HepG2 (cell line): ENCODE measurements around the gene CDR2L. TPM values are rescaled to one million over a fixed set of nuclear protein-coding genes. Genes with fewer than 3 reads are reported as not detected.
"Not testable (repeated sequence)": the region's sequence is repeated elsewhere in the genome, so short reads cannot be mapped to it uniquely, and the experiment has no call there.

Source experiments
- ATAC-seq: fragments of 200-7000 bp; cut with Tn5 transposase; 3 replicates; pipeline ENCODE4 v1.9.1; 2020; ENCODE audit warnings: mild to moderate bottlenecking, moderate library complexity
- BruUV-seq: library from RNA; stranded (reverse); fragments of 400-500 nt; replicated peaks from 2 replicates; lab custom pipeline; 2021; lab: Mats Ljungman, UMichigan
- CTCF ChIA-PET: fragments of 300-600 bp; formaldehyde crosslinking; extraction: SDS; loops from one replicate; lab custom pipeline; 2021; ENCODE audit warnings: low total read pairs, inconsistent platforms, low intra/inter-chr PET ratio; lab: Yijun Ruan, JAX
- POLR2A ChIA-PET: fragments of 350-600 bp; sonication (Branson Sonifier 250); formaldehyde crosslinking; loops from one replicate; lab custom pipeline; 2020; ENCODE audit warnings: antibody characterized with exemption, inconsistent platforms; lab: Yijun Ruan, JAX
- DNase-seq: peaks from one replicate; pipeline ENCODE4 v3.0.0-alpha.2; 2015; ENCODE audit warnings: low spot score
- FAIRE-seq: peaks from 3 replicates; lab custom pipeline; 2011; peaks lifted over from hg19 to GRCh38; lab: Jason Lieb, UNC
- H2AFZ ChIP-seq: one replicate; pipeline ENCODE4 v1.6.1; 2011; ENCODE audit warnings: low read length, inconsistent platforms
- H3K27ac ChIP-seq: fragments of 300-600 bp; 3 replicates; pipeline ENCODE4 v1.8.0; 2011; ENCODE audit warnings: mixed run types, mild to moderate bottlenecking, mixed read lengths, low read length, inconsistent platforms; ENCODE audit not compliant: insufficient read depth; ENCODE audit errors: extremely low read length
- H3K27me3 ChIP-seq, 2 experiments: fragments of 200-600 bp in 1 of 2; 2 replicates in 1 of 2; 3 replicates in 1 of 2; pipeline versions ENCODE4 v1.6.0 to v1.8.0; 2011; ENCODE audit warnings: low read length in 2 of 2, mild to moderate bottlenecking in 2 of 2, moderate library complexity in 2 of 2, inconsistent platforms in 1 of 2; ENCODE audit not compliant: insufficient read depth in 2 of 2, control insufficient read depth in 1 of 2
- H3K36me3 ChIP-seq, 2 experiments: fragments of 200-600 bp in 1 of 2; replicated peaks in 1 of 2; 2 replicates in 1 of 2; 3 replicates in 1 of 2; pipeline versions ENCODE4 v1.5.1 to v1.8.0; 2011; ENCODE audit warnings: low read length in 2 of 2, inconsistent platforms in 1 of 2; ENCODE audit not compliant: insufficient read depth in 2 of 2, control insufficient read depth in 1 of 2
- H3K4me1 ChIP-seq: 2 replicates; pipeline ENCODE4 v1.5.1; 2012; ENCODE audit warnings: low read length, inconsistent platforms; ENCODE audit not compliant: insufficient read depth
- H3K4me2 ChIP-seq: 2 replicates; pipeline ENCODE4 v1.6.0; 2011; ENCODE audit warnings: low read depth, low read length, inconsistent platforms
- H3K4me3 ChIP-seq, 3 experiments: fragments of 200-600 bp in 1 of 3; sonication (generic), shearing (Covaris generic) in 1 of 3; replicated peaks in 1 of 3; 2 replicates each; pipeline ENCODE4 v1.5.1; 2011 to 2016; ENCODE audit warnings: low read length in 3 of 3, inconsistent platforms in 2 of 3, low read depth in 2 of 3, mild to moderate bottlenecking in 2 of 3, control low read depth in 1 of 3, mixed read lengths in 1 of 3; ENCODE audit not compliant: insufficient read depth in 1 of 3
- H3K79me2 ChIP-seq: one replicate; pipeline ENCODE4 v1.6.1; 2011; ENCODE audit warnings: low read length, inconsistent platforms; ENCODE audit not compliant: insufficient read depth
- H3K9ac ChIP-seq: 2 replicates; pipeline ENCODE4 v1.6.0; 2011; ENCODE audit warnings: mild to moderate bottlenecking, low read depth, low read length, inconsistent platforms; ENCODE audit not compliant: insufficient read depth
- H3K9me3 ChIP-seq: 2 replicates; pipeline ENCODE4 v1.5.1; 2012; ENCODE audit warnings: mild to moderate bottlenecking, low read length
- H4K20me1 ChIP-seq: 2 replicates; pipeline ENCODE4 v1.6.0; 2011; ENCODE audit warnings: inconsistent platforms, mild to moderate bottlenecking, low read length, moderate library complexity; ENCODE audit not compliant: insufficient read depth
- DNMT1 ChIP-seq: sonication (generic); formaldehyde crosslinking; IDR thresholded peaks from 2 replicates; pipeline ENCODE4 v1.5.1; 2020; ENCODE audit warnings: mild to moderate bottlenecking, missing genetic modification reagents
- ZNF496 ChIP-seq: sonication (generic); formaldehyde crosslinking; IDR thresholded peaks from 2 replicates; pipeline ENCODE4 v1.8.1; 2023; ENCODE audit warnings: mild to moderate bottlenecking, moderate library complexity, missing genetic modification reagents; ENCODE audit not compliant: insufficient replicate concordance
- WGBS: methylation state at CpG from one replicate; pipeline ENCODE4 v1.1.6; 2017; ENCODE audit warnings: low lambda C conversion rate; 5-methylcytosine and 5-hydroxymethylcytosine counted together
- in situ Hi-C: cut with HindIII; loops from 2 replicates; pipeline ENCODE4 v1.10.0; 2017; ENCODE audit warnings: low pct_unique_long_range_greater_than_20kb; ENCODE audit not compliant: extremely low pct_ligation_motif_present
- intact Hi-C: fragments of 100-400 bp; cut with micrococcal nuclease; formaldehyde crosslinking; loops from one replicate; pipeline ENCODE4 v1.10.0; 2022; ENCODE audit not compliant: unreplicated experiment
- polyA plus RNA-seq, 8 experiments: library from polyadenylated mRNA; depleted of rRNA in 3 of 8; stranded (reverse) in 7 of 8; unstranded in 1 of 8; fragments of >200 nt; fragmentation: Illumina TruSeq in 4 of 8; extraction: Trizol in 4 of 8; gene quantifications; 2 replicates each; pipeline versions ENCODE4 v1.2.1 to v1.2.3, GENCODE V29; 2011 to 2016; ENCODE audit warnings: low read depth in 4 of 8, missing spikeins in 1 of 8, mixed read lengths in 1 of 8; ENCODE audit not compliant: insufficient read depth in 1 of 8
- total RNA-seq, 5 experiments: library from RNA; depleted of rRNA; stranded (reverse); fragments of >200 nt; fragmentation: Illumina TruSeq; extraction: Trizol; gene quantifications; 2 replicates each; pipeline ENCODE4 v1.2.3, GENCODE V29; 2016; ENCODE audit warnings: low read depth in 1 of 5
- TF ChIP-seq, protein P1 (sequence below): fragments of 450-650 bp; IDR thresholded peaks from 2 replicates; pipeline ENCODE4 v1.6.1; 2017; ENCODE audit warnings: mild to moderate bottlenecking
- TF ChIP-seq, protein P2 (sequence below): sonication (generic); formaldehyde crosslinking; IDR thresholded peaks from 2 replicates; pipeline ENCODE4 v1.5.1; 2020; ENCODE audit warnings: mild to moderate bottlenecking, missing genetic modification reagents, moderate library complexity
- TF ChIP-seq, protein P3 (sequence below): sonication (generic); formaldehyde crosslinking; IDR thresholded peaks from 2 replicates; pipeline ENCODE4 v1.5.0; 2020; ENCODE audit warnings: mild to moderate bottlenecking, missing genetic modification reagents

Gene CDR2L
- total and polyA plus RNA-seq, 2 of the 13 experiments (the other 11 are each of a cell fraction or from before 2014, with no cell fraction given) = 1.9 to 2.1 TPM

DNA sequence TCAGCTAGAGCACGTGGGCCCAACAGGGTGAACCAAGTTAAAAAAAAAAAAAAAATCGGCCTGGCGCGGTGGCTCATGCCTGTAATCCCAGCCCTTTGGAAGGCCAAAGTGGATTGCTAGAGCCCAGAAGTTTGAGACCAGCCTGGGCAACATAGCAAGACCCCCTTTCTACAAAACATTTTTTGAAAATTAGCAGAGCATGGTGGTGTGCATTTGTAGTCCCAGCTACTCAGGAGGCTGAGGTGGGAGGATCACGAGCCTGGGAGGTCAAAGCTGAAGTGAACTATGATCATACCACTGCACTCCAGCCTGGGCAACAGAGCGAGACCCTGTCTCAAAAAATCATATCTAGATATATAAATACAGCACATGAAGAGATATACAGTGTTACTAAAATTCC, 18.7 kb downstream of the CDR2L start:
- POLR2A ChIA-PET = interaction anchor here (1.3 kb wide), 1 partner anchor 14 kb away, joined by 3 read pairs; no protein-coding TSS in a partner anchor
- WGBS = 61% methylated on average over 6 of the region's 6 CpGs
- not testable (repeated sequence) for H3K79me2 ChIP-seq

DNA sequence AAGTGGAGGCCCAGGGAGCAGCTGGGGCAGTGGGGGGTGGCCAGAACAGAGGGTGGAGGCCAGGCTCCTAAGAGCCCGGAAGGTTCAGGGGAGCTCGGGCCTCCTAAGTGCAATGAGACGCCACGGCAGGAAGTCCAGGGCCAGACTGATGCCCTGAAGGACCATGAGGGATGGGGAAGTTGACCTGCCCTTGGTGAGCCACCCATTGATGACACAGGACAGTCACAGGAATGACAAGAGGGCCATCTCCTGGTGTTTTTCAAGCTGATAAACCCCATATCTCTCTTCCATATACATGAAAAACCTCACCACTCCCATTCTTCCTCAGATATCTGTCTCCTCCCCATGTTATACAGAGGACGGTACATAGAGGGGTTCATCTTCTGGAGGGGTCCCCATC, 19.2 kb downstream of the CDR2L start:
- Histone ChIP-seq H3K9ac (no peak overlapping the region), H3K79me2 (no peaks in the 10 kb centered on the region), H3K4me1 (peaks cover 12% of the 10 kb centered on the region), H2AFZ (no peak overlapping the region), H3K4me3 (no peak overlapping the region), H3K4me2 (no peak overlapping the region), H3K27ac (no peak overlapping the region), H3K36me3 (peaks cover 0 to 2% of the 10 kb centered on the region in 2 experiments; a peak in 2 of 5 replicates), H3K9me3 (no peaks in the 10 kb centered on the region), H4K20me1 (no peaks in the 10 kb centered on the region), H3K27me3 (no peaks in the 10 kb centered on the region; a peak in 1 of 5 replicates)
- ATAC-seq (peak; percentile 70), DNase-seq (peak; percentile 69), FAIRE-seq (peak; percentile 93)
- POLR2A ChIA-PET = interaction anchor here (0.6 to 1.3 kb wide), 2 partner anchors 15 to 45 kb away, joined by 3 read pairs; no protein-coding TSS in a partner anchor
- in situ Hi-C loops (loop anchor here (5.0 kb wide), 2 partner anchors 44 to 89 kb away; no protein-coding TSS in a partner anchor), intact Hi-C loops (loop anchor here (1.0 kb wide), 1 partner anchor 45 kb away; no protein-coding TSS in a partner anchor)
- CTCF ChIA-PET = interaction anchor here (2.4 kb wide), 1 partner anchor 45 kb away, joined by 44 read pairs; no protein-coding TSS in a partner anchor
- BruUV-seq = no TSS peak
- 29% methylated on average over 5 of the region's 5 CpGs for WGBS
- TF ChIP-seq, protein P1, sequence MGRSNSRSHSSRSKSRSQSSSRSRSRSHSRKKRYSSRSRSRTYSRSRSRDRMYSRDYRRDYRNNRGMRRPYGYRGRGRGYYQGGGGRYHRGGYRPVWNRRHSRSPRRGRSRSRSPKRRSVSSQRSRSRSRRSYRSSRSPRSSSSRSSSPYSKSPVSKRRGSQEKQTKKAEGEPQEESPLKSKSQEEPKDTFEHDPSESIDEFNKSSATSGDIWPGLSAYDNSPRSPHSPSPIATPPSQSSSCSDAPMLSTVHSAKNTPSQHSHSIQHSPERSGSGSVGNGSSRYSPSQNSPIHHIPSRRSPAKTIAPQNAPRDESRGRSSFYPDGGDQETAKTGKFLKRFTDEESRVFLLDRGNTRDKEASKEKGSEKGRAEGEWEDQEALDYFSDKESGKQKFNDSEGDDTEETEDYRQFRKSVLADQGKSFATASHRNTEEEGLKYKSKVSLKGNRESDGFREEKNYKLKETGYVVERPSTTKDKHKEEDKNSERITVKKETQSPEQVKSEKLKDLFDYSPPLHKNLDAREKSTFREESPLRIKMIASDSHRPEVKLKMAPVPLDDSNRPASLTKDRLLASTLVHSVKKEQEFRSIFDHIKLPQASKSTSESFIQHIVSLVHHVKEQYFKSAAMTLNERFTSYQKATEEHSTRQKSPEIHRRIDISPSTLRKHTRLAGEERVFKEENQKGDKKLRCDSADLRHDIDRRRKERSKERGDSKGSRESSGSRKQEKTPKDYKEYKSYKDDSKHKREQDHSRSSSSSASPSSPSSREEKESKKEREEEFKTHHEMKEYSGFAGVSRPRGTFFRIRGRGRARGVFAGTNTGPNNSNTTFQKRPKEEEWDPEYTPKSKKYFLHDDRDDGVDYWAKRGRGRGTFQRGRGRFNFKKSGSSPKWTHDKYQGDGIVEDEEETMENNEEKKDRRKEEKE = no peak
- no peak for TF ChIP-seq DNMT1
- TF ChIP-seq, protein P2, sequence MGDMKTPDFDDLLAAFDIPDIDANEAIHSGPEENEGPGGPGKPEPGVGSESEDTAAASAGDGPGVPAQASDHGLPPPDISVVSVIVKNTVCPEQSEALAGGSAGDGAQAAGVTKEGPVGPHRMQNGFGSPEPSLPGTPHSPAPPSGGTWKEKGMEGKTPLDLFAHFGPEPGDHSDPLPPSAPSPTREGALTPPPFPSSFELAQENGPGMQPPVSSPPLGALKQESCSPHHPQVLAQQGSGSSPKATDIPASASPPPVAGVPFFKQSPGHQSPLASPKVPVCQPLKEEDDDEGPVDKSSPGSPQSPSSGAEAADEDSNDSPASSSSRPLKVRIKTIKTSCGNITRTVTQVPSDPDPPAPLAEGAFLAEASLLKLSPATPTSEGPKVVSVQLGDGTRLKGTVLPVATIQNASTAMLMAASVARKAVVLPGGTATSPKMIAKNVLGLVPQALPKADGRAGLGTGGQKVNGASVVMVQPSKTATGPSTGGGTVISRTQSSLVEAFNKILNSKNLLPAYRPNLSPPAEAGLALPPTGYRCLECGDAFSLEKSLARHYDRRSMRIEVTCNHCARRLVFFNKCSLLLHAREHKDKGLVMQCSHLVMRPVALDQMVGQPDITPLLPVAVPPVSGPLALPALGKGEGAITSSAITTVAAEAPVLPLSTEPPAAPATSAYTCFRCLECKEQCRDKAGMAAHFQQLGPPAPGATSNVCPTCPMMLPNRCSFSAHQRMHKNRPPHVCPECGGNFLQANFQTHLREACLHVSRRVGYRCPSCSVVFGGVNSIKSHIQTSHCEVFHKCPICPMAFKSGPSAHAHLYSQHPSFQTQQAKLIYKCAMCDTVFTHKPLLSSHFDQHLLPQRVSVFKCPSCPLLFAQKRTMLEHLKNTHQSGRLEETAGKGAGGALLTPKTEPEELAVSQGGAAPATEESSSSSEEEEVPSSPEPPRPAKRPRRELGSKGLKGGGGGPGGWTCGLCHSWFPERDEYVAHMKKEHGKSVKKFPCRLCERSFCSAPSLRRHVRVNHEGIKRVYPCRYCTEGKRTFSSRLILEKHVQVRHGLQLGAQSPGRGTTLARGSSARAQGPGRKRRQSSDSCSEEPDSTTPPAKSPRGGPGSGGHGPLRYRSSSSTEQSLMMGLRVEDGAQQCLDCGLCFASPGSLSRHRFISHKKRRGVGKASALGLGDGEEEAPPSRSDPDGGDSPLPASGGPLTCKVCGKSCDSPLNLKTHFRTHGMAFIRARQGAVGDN (CRISPR knock-in tag) = peak; percentile 22; the same call in 1 of the 2 replicates
- TF ChIP-seq ZNF496 (CRISPR knock-in tag) = no peak

More for the DNA sequence above, 18.7 kb downstream of the CDR2L start:
- H2AFZ ChIP-seq, H3K27ac ChIP-seq, H3K27me3 ChIP-seq, H3K9ac ChIP-seq, H3K4me2 ChIP-seq, DNase-seq, FAIRE-seq, H3K4me3 ChIP-seq, BruUV-seq, H3K9me3 ChIP-seq, H4K20me1 ChIP-seq, H3K4me1 ChIP-seq, H3K36me3 ChIP-seq, ATAC-seq: not testable (repeated sequence)
- in situ Hi-C loops (loop anchor here (5.0 kb wide), 2 partner anchors 44 to 89 kb away; no protein-coding TSS in a partner anchor), intact Hi-C loops (loop anchor here (1.0 kb wide), 1 partner anchor 45 kb away; no protein-coding TSS in a partner anchor)
- CTCF ChIA-PET = interaction anchor here (2.4 kb wide), 1 partner anchor 45 kb away, joined by 44 read pairs; no protein-coding TSS in a partner anchor
- TF ChIP-seq, protein P3, sequence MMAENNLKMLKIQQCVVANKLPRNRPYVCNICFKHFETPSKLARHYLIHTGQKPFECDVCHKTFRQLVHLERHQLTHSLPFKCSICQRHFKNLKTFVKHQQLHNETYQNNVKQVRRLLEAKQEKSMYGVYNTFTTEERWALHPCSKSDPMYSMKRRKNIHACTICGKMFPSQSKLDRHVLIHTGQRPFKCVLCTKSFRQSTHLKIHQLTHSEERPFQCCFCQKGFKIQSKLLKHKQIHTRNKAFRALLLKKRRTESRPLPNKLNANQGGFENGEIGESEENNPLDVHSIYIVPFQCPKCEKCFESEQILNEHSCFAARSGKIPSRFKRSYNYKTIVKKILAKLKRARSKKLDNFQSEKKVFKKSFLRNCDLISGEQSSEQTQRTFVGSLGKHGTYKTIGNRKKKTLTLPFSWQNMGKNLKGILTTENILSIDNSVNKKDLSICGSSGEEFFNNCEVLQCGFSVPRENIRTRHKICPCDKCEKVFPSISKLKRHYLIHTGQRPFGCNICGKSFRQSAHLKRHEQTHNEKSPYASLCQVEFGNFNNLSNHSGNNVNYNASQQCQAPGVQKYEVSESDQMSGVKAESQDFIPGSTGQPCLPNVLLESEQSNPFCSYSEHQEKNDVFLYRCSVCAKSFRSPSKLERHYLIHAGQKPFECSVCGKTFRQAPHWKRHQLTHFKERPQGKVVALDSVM = 0 out of 2 replicates have a peak, but pooled peaks have one; percentile 15
